GM20000 (cell line): ENCODE measurements around the gene KLK8.

Experiments
- DNase-seq: peaks from one replicate; pipeline ENCODE4 v3.0.0; 2012; ENCODE audit warnings: low spot score
- TF ChIP-seq, protein P1 (sequence below): IDR thresholded peaks from 2 replicates; pipeline ENCODE4 v1.5.1; 2012; ENCODE audit warnings: mild to moderate bottlenecking, control low read depth; ENCODE audit errors: extremely low read depth, missing control alignments

The KLK8 gene

DNA sequence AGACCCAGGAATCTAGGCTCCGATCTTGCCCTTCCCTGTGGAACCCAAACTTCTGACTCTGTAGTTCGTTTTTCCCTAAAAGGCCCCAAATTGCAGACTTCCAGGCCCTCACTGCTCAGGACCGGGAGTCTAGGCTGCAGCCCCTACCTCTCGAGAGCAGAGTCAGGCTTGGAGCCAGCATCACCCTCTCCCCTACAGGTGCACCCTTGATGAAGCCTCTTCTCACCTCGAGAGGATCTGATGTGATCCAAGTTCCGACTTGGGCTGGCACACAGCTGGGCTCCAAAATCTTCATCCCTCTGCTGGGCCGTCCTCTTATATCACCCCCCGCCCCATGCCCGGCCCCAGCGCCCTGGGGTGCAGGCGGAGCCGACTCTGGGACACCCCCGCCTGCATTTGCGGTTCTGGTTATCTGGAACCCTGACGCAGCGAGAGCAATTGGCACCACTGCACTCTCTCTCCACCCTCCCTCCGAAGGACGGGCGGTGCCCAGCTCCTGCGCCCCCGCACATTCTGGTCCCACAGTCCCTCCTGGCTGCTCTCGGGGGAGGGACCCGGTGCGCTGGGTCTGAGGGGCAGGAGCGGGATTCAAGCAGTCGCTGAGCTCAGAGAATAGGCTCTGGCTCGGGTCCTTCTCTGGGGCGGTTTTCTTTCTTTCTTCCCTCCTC lies 17.6 kb downstream of the KLK8 start, which contains the start of gene KLK7:
Gene KLK7 (minus strand): TSS at position 293 of the 668 bp plus-strand sequence. CDS start 1,518 bp downstream, outside the sequence.
- no peak for DNase-seq
- TF ChIP-seq, protein P1, sequence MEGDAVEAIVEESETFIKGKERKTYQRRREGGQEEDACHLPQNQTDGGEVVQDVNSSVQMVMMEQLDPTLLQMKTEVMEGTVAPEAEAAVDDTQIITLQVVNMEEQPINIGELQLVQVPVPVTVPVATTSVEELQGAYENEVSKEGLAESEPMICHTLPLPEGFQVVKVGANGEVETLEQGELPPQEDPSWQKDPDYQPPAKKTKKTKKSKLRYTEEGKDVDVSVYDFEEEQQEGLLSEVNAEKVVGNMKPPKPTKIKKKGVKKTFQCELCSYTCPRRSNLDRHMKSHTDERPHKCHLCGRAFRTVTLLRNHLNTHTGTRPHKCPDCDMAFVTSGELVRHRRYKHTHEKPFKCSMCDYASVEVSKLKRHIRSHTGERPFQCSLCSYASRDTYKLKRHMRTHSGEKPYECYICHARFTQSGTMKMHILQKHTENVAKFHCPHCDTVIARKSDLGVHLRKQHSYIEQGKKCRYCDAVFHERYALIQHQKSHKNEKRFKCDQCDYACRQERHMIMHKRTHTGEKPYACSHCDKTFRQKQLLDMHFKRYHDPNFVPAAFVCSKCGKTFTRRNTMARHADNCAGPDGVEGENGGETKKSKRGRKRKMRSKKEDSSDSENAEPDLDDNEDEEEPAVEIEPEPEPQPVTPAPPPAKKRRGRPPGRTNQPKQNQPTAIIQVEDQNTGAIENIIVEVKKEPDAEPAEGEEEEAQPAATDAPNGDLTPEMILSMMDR: no peak

DNA sequence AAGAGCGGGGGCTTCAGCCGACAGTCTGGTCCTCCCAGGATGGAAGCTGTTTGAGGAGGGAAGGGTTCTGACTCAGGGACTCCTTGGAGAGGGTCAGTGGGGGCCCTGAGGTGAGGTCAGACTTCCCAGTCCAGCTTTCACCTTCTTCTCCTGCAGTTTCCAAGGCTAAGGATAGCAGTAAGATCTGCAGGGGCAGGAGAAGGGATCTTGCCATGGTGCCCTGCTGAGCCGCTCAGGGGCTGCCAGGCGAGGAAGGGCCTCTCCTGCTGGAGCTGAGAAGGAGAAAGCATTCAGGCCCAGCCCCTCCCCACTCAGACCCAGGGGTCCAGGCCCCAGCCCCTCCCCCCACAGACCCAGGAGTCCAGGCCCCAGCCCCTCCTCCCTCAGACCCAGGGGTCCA lies 19.2 kb downstream of the KLK8 start:
- TF ChIP-seq, protein P1: no peak
- DNase-seq: no peak

DNA sequence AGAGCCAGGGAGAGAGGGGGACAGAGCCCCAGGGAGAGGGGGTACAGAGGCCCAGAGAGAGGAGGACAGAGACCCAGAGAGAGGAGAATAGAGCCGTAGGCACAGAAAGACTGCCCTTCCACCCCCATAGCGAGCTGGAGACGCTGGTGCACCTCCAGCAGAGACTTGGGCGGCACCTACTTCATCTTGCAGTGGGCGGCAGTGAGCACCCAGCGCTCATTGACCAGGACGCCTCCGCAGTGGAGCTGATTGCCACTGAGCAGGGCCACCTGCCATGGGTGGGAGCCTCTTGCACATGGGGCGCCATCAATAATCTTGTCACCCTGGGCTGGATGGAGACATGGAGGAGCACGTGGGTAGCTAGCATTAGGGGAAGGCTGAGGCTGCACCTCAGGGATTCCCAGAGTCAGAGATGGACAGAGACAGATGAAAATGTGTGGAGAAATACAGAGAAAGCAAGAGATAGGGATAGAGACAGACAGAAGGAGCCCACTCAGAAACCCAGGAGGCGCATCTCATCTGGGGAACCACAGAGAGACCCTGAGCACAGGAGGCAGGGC lies 19.7 kb downstream of the KLK8 start:
- no peak for DNase-seq
- TF ChIP-seq, protein P1: no peak

GRCh38 chr19:50980208-50980607 lies 21.2 kb downstream of the KLK8 start:
- DNase-seq: no peak

GRCh38 chr19:50979758-50980157 lies 21.6 kb downstream of the KLK8 start:
- DNase-seq: no peak
- TF ChIP-seq, protein P1: no peak

More at GRCh38 chr19:50980208-50980607, 21.2 kb downstream of the KLK8 start:
- TF ChIP-seq, protein P1: no peak

GRCh38 chr19:50978772-50979390 lies 22.5 kb downstream of the KLK8 start:
- TF ChIP-seq, protein P1: no peak

GRCh38 chr19:50977626-50978025 lies 23.8 kb downstream of the KLK8 start:
- DNase-seq: no peak
- TF ChIP-seq, protein P1: no peak

More at GRCh38 chr19:50978772-50979390, 22.5 kb downstream of the KLK8 start:
- no peak for DNase-seq
